NCI-H226 (cell line): ENCODE results near the gene GRIFIN.

Experiments used
- DNase-seq: peaks from one replicate; pipeline ENCODE4 v3.0.0-alpha.2; 2015

The GRIFIN gene

DNA sequence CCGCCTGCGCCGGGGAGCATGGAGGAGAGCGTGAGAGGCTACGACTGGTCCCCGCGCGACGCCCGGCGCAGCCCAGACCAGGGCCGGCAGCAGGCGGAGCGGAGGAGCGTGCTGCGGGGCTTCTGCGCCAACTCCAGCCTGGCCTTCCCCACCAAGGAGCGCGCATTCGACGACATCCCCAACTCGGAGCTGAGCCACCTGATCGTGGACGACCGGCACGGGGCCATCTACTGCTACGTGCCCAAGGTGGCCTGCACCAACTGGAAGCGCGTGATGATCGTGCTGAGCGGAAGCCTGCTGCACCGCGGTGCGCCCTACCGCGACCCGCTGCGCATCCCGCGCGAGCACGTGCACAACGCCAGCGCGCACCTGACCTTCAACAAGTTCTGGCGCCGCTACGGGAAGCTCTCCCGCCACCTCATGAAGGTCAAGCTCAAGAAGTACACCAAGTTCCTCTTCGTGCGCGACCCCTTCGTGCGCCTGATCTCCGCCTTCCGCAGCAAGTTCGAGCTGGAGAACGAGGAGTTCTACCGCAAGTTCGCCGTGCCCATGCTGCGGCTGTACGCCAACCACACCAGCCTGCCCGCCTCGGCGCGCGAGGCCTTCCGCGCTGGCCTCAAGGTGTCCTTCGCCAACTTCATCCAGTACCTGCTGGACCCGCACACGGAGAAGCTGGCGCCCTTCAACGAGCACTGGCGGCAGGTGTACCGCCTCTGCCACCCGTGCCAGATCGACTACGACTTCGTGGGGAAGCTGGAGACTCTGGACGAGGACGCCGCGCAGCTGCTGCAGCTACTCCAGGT is 43.1 kb downstream of the GRIFIN start:
- DNase-seq, result no peak

DNA sequence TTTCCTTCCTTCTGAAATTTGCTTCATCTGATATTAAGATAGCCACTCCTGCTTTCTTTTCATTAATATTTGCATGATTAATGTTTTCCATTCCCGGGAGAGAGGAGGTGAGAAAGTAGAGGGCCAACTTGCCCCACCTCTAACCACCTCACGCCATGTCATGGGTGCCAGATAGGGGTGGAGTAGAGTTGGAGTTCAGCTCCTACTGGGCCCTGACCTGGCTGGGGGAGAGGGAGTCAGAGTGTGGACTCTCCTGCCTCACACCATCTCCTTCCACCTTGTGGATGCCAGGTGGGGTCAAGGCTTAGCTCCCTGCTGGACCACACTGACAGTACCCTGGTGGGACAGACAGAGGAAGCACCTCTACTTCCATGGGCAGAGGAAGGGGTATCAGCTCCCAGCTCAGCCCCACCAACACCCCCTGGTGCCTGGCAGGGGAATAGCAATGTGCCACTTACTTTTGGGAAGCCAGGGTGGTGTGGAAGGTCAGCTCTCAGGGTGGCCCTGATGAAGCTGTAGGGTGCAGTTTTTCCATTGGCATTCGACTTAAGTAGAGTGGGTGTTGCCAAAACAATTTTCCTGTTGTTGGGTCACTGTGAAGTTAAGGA is 44.8 kb downstream of the GRIFIN start:
- no peak for DNase-seq

DNA sequence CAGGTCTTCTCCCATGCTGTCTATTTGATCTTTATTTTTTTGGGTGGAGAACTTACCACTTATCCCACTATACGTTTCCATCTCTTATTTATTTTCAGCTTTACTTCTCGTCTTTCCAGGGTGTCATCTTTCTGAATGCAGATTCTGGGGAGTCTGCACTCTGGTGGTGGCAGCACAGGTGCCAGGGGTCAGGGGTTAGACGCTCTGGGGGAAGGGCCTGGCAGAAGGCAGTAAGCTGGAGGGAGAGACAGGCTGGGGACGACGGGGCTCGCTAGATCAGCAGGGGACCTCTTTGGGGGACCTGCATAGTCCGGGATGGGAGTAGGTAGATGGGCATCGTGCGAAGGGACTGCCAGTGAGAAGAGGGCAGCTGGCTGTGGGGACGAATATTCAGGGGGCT is 50.4 kb downstream of the GRIFIN start:
- no peak for DNase-seq
